ENCODE data around the gene TMEM82.

DNA sequence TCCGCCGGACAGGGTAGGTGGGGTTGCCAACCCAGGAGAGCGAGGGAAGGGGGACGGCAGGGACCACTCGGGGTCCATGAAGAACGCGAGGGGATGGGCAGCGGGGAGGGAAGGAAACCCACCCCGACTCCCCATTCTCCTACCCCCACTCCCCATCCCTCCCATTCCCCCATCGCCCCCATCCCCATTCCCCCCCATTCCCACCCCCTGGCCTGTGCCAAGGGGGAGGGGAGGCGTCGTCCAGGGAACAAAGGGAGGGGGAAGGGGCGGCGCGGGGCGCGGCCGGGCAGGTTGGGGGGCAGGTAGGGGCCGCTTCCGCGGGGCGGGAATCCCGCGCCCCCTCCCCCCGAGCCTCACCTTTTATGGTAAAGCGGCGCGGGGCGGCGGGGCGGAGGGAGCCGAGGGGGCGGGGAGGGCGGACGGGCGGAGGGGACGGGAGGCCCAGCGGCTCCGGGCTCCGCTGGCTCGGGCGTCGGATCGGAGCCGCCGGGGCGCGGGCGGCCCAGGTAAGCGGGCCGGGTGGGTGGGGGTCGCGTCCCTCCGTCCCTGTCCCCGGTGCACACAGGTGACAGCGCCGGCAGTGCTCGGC, 16.1 kb downstream of the TMEM82 start, which contains the start of gene FBLIM1:
- TF ChIP-seq CEBPB (IDR thresholded peaks at IDR 0.05), result no peak
- TF ChIP-seq FOXM1 (IDR thresholded peaks at IDR 0.05; ENCODE audit: borderline replicate concordance, low read depth), result no peak
- TF ChIP-seq EP300 (IDR thresholded peaks at IDR 0.05; ENCODE audit: borderline replicate concordance), result no peak
- no peak for TF ChIP-seq REST (IDR thresholded peaks at IDR 0.05; ENCODE audit: low read depth)
- no peak for TF ChIP-seq TAF1 (IDR thresholded peaks at IDR 0.05; ENCODE audit: low read depth)
- no peak for TF ChIP-seq EGR1 (IDR thresholded peaks at IDR 0.05)
- TF ChIP-seq ZBTB7A (IDR thresholded peaks at IDR 0.05; ENCODE audit: low read depth), result no peak
- TF ChIP-seq RAD21 (IDR thresholded peaks at IDR 0.05; ENCODE audit: low read depth), result no peak
- TF ChIP-seq YY1 (IDR thresholded peaks at IDR 0.05; ENCODE audit: low read depth), result no peak
- no peak for TF ChIP-seq NFIC (IDR thresholded peaks at IDR 0.05)
- TF ChIP-seq USF1 (IDR thresholded peaks at IDR 0.05), result no peak
- TF ChIP-seq, protein P1, sequence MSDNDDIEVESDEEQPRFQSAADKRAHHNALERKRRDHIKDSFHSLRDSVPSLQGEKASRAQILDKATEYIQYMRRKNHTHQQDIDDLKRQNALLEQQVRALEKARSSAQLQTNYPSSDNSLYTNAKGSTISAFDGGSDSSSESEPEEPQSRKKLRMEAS (IDR thresholded peaks at IDR 0.05), result no peak
- TF ChIP-seq CREB1 (IDR thresholded peaks at IDR 0.05; ENCODE audit: low read depth), result no peak
